ENCODE data around the gene ZNF710. TPM values are rescaled to one million over a fixed set of nuclear protein-coding genes. Genes with fewer than 3 reads are reported as not detected.

Gene ZNF710
- total RNA-seq, 2 donors from 2014 or later: 18.1 to 34.5 TPM

DNA sequence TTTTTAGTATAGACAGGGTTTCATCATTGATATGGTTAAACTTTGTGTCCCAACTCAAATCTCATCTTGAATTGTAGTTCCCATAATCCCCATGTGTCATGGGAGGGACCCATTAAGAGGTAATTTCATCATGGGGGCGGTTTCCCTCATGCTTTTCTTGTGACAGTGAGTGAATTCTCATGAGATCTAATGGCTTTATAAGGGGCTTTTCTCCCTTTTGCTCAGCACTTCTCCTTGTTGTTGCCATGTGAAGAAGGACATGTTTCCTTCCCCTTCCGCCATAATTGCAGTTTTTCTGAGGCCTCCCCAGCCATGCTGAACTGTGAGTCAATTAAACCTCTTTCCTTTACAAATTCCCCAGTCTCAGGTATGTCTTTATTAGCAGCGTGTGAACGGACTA, 20.2 kb upstream of the ZNF710 start:
- H3K27ac ChIP-seq: no peak overlapping the region
- no peak overlapping the region for H3K4me3 ChIP-seq
- no peaks in the 10 kb centered on the region for H3K27me3 ChIP-seq
- intact Hi-C loops (cut with DNase I): no loop called here
- no peak for TF ChIP-seq POLR2A (IDR thresholded peaks at IDR 0.05)
- TF ChIP-seq, protein P1, sequence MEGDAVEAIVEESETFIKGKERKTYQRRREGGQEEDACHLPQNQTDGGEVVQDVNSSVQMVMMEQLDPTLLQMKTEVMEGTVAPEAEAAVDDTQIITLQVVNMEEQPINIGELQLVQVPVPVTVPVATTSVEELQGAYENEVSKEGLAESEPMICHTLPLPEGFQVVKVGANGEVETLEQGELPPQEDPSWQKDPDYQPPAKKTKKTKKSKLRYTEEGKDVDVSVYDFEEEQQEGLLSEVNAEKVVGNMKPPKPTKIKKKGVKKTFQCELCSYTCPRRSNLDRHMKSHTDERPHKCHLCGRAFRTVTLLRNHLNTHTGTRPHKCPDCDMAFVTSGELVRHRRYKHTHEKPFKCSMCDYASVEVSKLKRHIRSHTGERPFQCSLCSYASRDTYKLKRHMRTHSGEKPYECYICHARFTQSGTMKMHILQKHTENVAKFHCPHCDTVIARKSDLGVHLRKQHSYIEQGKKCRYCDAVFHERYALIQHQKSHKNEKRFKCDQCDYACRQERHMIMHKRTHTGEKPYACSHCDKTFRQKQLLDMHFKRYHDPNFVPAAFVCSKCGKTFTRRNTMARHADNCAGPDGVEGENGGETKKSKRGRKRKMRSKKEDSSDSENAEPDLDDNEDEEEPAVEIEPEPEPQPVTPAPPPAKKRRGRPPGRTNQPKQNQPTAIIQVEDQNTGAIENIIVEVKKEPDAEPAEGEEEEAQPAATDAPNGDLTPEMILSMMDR (IDR thresholded peaks at IDR 0.05): no peak
- DNase-seq (no peak), ATAC-seq (no peak)
- peaks cover 0 to 3% (median 0%) of the 10 kb centered on the region in 3 donors for H3K9me3 ChIP-seq
- 85 to 89% methylated on average over 4 of the region's 4 CpGs for WGBS, 2 donors
- no peaks in the 10 kb centered on the region for H3K36me3 ChIP-seq (replicated peaks in 1 of 2; ENCODE audit: insufficient read depth in 1 of 2, low read depth in 2 of 2)
- H3K4me1 ChIP-seq: no peaks in the 10 kb centered on the region

DNA sequence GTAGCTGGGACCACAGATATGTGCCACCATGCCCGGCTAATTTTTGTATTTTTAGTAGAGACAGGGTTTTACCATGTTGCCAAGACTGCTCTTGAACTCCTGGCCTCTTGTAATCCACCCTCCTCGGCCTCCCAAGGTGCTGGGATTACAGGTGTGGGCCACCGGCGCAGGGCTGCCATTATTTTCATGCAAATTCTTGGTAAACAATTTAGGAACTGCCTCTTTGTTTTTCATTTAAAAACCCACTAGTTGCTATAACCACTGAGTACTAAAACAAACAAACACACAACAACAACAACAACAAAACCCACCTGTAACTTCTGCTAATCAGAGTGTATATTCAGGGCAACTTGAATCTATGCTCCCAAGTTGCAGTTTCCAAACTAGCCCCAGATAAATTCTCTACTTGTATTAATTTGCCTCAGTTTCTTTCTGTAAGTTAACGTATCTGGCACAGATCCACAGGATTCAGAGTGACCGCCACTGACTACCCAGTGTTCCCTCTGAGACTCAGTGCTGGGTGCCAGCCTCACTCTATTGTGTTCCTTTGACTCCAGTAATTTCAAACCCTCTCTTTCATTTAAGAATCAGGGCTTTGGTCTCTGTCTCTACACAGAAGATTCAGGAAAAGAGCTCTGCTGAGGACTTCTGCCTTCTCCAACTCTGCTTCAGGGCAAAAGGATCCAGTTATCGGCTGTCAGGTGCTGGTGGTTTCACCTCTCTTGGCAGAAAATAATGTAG, 18.6 kb upstream of the ZNF710 start:
- no peak for ATAC-seq
- intact Hi-C loops (cut with DNase I): no loop called here
- H3K4me1 ChIP-seq: no peaks in the 10 kb centered on the region
- no peak overlapping the region for H3K4me3 ChIP-seq
- no peaks in the 10 kb centered on the region for H3K27me3 ChIP-seq
- H3K36me3 ChIP-seq (replicated peaks in 1 of 2; ENCODE audit: insufficient read depth in 1 of 2, low read depth in 2 of 2): no peaks in the 10 kb centered on the region
- no peak for TF ChIP-seq POLR2A (IDR thresholded peaks at IDR 0.05)
- TF ChIP-seq, protein P1 (IDR thresholded peaks at IDR 0.05): no peak
- peaks cover 0 to 3% (median 0%) of the 10 kb centered on the region in 3 donors for H3K9me3 ChIP-seq
- no peak overlapping the region for H3K27ac ChIP-seq
- DNase-seq: no peak
- 80 to 88% methylated on average over 7 of the region's 7 CpGs for WGBS, 2 donors

DNA sequence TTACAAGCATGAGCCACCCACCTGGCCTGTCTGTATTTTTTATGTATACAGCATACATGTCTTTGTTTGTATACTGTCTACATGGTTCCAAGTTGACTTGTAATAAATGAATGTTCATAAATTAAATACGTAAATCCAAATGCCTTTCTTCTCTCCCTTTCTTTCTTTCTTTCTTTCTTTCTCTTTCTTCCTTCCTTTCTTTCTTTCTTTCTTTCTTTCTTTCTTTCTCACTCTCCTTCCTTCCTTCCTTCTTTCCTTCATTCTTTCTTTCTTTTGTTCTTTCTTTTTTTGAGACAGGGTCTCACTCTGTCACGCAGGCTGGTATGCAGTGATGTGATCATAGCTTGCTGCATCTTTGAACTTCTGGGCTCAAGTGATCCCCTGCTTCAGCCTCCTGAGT, 17.1 kb upstream of the ZNF710 start:
- H3K4me1 ChIP-seq: no peaks in the 10 kb centered on the region
- TF ChIP-seq, protein P1 (IDR thresholded peaks at IDR 0.05): no peak
- no peak for TF ChIP-seq POLR2A (IDR thresholded peaks at IDR 0.05)
- H3K27me3 ChIP-seq: no peaks in the 10 kb centered on the region
- H3K4me3 ChIP-seq: no peak overlapping the region
- no peak for ATAC-seq
- H3K36me3 ChIP-seq (replicated peaks in 1 of 2; ENCODE audit: insufficient read depth in 1 of 2, low read depth in 2 of 2): no peaks in the 10 kb centered on the region
- H3K9me3 ChIP-seq: peaks cover 0 to 3% (median 0%) of the 10 kb centered on the region in 3 donors
- no peak overlapping the region for H3K27ac ChIP-seq
- 96 to 98% methylated on average over 2 of the region's 2 CpGs for WGBS, 2 donors
- DNase-seq: no peak
- intact Hi-C loops (cut with DNase I): no loop called here

DNA sequence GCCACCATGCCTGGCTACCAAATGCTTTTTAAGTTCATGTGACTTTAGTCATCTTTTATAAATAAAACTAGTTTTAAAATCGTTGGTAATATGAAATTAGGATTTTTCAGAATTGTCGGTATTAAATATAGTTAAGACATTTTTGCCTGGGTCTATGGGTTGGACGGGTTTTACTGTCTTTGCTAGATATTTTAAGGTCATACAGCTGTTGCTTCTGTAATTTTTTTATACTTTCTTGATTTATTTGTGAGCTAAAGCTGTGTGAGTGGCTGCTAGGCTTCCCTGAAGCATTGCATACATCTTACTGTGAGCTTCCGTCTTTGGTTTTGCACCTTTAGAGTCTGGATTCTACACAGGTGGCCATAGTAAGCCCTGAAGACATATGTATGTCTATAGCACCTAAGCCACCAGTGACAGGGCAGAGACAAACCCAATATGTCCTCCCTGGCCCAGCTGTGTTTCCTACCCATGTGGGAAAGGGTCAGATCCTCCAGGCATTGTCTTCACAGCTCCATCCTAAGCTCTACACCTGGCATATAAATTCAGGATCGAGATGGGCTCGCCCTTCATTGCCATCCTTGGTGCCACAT, 16.6 kb upstream of the ZNF710 start:
- no peak for ATAC-seq
- Histone ChIP-seq H3K4me3 (no peak overlapping the region), H3K27ac (no peak overlapping the region), H3K9me3 (peaks cover 0 to 3% (median 0%) of the 10 kb centered on the region in 3 donors), H3K27me3 (no peaks in the 10 kb centered on the region), H3K4me1 (no peaks in the 10 kb centered on the region), H3K36me3 (replicated peaks in 1 of 2; ENCODE audit: insufficient read depth in 1 of 2, low read depth in 2 of 2) (no peaks in the 10 kb centered on the region)
- DNase-seq: no peak
- 81 to 88% methylated on average over 6 of the region's 6 CpGs for WGBS, 2 donors
- no peak for TF ChIP-seq POLR2A (IDR thresholded peaks at IDR 0.05)
- TF ChIP-seq, protein P1 (IDR thresholded peaks at IDR 0.05): no peak
- intact Hi-C loops (cut with DNase I): no loop called here
